ENCODE data around the gene CCNG1. TPM values are rescaled to one million over a fixed set of nuclear protein-coding genes. Genes with fewer than 3 reads are reported as not detected.

CCNG1 gene
- total RNA-seq, 1 donor from 2014 or later, result 450 TPM

DNA sequence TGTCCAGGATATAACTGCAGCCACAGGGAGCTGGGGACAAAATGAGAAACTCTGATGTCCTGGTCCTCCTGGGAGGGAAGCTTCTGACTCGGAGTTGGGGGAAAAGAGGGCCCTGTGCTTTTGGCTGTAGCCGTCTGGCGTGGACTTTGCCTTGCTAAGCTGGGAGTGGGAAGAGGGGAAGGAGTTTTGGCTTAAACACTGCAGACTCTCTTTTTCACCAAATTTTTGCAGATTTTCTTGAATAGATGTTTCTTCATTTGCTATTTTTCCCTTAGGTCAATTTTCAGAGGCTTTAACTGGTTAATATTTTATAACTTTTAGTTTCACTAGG is 52.3 kb downstream of the CCNG1 start:
- no peak for DNase-seq (ENCODE audit: low read depth)

Other genes starting within 250 kb of the CCNG1 start
- 3.8 and 5.3 TPM in 2 replicates for gene NUDCD2, start 22.5 kb downstream of the CCNG1 start, total RNA-seq
- 1.4 and 18.9 TPM in 2 replicates for gene HMMR, start 23.0 kb downstream of the CCNG1 start, total RNA-seq
- gene MAT2B, start 68.0 kb downstream of the CCNG1 start, total RNA-seq, result 67.0 and 80.6 TPM in 2 replicates